Stimulated activated CD8-positive, alpha-beta memory T cell treated with anti-CD3 and anti-CD28 coated beads, Interleukin-12 subunit alpha, Interleukin-12 subunit beta, amount 100 ng/mL, for 24 hours (primary cell): ENCODE measurements around the gene PPIL4.
"Not testable (repeated sequence)": the region's sequence is repeated elsewhere in the genome, so short reads cannot be mapped to it uniquely, and the experiment has no call there.

ENCODE experiments used
- DNase-seq: peaks from one replicate; pipeline ENCODE4 v3.0.0-alpha.2; 2020; ENCODE audit errors: extremely low read depth

Gene PPIL4

DNA sequence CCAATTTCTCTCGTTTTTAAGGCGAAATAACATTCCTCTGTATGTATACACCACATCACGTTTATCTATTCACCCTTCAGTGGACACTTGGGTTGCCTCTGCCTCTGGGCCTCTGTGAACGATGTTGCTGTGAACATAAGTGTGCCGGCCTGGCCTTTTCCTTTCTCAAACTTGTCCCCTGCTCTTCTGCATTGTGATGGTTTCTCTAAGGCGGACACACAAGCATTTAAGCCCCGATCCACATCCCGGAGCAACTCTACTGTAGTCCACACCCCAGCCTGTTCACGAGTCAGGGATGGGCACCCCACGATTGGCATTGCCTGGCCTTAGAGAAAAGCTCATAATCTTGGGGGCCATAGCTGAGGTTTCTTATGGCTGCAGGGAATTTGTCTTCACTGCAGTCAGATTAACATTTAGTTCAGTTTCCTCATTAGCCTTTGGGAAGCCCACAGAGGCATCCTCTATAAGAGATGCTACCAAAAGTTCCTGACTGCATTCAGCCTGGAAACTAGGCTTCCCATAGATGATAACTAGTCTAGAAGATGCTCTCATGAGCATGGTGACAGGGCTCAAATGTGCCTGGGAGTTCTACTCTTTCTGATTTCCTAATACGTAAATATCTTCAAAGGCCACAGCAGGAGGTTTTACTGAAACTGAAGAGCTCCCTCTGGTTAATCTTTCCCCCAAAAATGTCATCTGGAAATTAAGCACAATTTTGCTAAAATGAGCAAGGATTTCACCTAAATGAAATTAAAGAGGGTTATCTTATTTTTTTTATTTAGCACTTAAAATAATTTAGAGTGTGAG lies 61.8 kb downstream of the PPIL4 start:
- no peak for DNase-seq

DNA sequence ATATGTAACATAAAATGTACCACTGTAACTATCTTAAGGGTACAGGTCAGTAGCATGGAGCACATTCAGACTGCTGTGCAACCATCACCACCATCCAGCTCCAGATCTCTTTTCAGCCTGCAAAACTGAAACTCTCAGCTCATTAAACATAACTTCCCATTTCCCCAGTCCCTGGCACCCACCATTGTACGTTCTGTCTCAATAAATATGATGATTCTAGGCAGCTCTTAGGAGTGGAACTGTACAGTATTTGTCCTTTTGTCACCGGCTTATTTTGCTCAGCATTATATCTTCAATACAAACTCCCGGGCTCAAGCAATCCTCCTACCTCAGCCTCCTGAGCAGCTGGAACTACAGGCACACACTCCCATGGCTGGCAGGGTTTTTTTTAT lies 62.5 kb downstream of the PPIL4 start:
- no peak for DNase-seq

DNA sequence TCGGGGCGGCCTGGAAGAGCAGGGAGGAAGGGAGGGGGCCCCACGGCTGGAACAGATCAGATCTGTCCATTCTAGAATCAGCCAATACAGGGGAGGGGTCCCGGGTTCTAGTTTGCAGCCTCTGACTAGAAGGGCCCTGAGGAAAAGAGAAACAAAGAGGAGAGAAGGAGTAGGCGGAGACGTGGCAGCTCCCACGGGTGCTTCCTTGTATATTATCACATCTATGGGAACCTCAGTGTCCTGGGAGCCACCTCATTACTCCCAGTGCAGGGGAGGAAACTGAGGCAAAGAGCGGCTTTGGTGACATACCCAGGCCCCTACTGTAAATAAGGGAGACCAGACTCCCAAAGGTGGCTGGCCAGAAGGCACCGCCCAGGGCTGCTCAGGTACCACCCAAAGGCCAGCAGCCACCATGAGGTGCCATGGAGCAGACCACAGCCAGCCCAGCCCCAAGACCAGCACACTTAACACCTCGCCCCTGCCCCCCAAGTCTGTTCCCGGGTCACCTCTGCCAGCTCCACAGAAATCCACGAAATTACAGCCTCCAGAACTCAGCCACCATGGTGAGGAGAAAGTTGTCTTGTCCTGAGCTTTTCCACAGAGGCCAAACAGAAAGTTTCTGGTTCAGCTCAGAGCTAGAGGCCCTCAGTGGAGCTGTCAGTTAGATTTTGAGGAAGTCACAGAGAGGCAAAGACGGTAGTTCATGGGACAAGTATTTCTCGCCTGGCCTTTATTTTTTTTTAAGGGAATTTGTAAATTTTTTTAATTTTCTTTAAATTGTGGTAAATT lies 63.1 kb downstream of the PPIL4 start:
- DNase-seq: no peak

DNA sequence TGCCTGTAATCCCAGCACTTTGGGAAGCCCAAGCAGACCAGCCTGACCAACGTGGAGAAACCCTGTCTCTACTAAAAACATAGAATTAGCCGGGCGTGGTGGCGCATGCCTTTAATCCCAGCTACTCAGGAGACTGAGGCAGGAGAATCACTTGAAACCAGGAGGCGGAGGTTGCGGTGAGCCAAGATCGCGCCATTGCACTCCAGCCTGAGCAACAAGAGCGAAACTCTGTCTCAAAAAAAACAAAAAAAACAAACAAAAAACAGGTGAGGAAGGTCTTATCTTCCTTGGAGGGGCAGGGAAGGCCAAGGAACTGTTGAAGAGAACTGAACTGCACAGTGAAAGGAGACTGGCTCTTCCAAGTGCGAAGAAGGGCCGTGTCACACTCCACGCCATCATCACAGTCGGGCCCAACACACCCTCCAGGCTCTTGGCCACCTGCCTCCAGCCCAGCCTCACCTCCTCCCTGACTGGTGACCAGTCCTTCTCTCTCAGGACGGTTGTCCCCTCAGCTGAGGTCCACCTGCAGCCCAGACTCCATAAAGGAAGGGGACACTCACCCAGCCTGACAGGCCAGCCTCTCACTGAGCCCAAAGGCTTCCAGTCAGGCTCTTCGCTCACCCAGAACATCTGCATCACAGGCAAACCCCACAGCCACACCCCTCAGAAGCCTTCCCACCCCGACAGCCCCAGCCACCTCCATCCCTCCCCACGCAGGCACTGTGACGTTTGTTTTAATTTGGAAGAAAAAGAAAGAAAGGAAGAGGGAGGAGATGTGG lies 65.2 kb downstream of the PPIL4 start:
- no peak for DNase-seq

DNA sequence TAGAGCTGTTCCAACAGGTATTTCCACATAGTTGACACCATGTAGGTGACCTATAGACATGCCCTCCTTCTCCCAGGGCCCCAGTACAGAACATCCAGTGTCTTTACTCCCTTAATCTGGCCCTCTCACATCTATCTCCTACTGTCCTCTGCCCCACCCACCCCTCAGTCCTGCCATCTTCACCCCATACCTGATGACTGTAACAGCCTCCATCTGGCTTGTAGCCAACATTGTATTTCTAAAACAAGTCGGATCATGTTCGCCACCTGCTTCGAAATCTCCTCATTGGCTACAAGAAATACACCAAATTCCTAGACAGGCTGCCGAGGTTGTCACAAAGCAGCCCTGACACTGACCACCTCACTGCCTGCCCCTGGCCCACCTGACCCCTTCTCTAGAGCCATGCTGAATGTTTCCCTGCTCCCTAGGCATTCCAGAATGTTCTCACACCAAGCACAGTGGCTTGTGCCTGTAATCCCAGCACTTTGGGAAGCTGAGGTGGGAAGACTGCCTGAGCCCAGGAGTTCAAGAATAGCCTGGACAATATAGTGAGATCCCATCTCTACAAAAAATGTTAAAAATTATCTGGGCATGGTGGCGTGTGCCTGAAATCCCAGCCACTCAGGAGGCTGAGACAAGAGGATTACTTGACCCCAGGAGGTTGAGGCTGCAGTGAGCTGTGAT lies 67.1 kb downstream of the PPIL4 start:
- DNase-seq: no peak

DNA sequence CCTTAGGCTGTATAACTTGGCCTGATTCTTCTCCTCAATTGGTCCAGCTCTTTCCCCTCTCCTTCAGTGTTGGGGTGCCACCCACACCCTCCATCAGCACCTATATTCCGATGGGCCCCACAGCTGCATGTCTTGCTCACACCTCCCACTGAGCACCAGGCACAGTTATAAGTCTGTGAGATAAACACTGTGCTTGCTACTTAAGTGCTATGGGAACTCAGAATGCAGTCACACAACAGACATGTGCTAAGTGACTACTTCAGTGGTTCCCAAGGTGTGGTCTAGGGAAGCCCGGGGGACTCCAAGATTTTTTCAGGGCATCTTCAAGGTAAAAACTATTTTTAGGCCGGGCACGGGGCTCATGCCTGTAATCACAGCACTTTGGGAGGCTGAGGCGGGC lies 68.3 kb downstream of the PPIL4 start:
- DNase-seq: no peak

DNA sequence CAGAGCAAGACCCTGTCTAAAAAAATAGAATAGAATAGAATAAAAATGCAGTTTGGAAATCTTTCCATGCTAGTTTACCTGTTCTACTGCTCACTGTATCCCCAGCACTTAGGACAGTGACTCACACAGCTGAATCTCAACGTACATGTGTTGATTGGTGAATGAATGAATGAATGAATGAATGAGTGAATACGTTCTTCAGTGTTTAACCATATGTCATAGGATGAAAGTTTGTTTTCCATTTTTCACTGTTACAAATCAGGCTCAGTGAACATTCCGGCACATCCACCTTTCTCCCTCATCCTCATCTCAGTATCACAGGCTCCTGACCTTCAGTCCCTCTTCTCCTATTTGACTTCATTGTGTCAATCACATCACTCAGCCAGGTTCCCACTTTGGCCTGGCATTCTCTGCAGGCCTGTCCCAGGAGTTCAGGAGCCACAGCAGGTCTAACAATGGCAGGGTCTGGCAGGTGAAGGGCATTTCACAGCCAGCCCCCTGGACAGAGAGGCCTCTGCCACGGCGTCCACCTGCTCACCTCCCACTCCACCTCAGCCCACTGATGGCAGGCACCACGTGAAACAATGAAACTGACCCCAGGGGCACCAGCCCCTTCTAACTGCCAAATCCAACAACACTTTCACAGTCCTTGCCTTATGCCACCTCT lies 68.9 kb downstream of the PPIL4 start:
- no peak for DNase-seq

DNA sequence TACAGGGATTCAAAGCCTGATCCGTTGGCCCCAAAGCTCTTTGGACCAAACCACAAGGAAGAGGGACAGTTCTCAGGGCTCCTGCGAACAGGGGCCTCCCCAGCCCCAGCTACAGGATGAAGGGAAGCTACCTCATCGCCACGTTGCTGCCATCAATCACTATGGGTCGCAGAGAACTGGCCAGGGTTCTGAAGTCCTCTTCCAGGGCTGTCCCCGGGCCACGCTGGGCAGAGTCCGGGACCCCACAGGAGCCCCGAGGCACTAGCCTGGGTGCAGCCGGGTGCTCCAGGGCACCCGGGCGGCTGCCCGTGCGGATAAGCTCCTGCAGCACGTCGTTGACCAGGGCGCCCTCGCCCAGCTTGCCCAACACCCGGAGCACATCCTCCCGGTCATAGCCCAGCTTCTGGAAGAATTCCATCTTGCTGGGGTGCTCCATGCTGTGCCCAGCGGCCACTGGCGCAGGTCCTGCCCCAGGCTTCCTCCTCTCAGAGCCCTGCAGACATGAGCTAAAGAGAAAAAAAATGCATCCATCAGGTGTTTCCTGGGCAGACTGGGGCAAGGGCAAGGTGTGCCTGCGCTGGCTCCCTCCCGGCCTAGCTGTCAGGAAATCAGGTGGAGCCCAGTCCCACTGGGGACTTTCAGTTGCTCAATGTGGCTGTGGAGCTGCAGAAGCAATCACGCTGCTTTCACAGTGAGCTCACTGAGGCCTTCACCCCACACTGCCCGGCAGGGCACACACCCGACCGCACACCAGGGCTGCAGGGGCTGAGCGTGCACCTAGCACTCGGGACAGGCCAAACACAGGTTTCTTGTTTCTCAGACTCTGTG lies 71.5 kb downstream of the PPIL4 start:
- no peak for DNase-seq

DNA sequence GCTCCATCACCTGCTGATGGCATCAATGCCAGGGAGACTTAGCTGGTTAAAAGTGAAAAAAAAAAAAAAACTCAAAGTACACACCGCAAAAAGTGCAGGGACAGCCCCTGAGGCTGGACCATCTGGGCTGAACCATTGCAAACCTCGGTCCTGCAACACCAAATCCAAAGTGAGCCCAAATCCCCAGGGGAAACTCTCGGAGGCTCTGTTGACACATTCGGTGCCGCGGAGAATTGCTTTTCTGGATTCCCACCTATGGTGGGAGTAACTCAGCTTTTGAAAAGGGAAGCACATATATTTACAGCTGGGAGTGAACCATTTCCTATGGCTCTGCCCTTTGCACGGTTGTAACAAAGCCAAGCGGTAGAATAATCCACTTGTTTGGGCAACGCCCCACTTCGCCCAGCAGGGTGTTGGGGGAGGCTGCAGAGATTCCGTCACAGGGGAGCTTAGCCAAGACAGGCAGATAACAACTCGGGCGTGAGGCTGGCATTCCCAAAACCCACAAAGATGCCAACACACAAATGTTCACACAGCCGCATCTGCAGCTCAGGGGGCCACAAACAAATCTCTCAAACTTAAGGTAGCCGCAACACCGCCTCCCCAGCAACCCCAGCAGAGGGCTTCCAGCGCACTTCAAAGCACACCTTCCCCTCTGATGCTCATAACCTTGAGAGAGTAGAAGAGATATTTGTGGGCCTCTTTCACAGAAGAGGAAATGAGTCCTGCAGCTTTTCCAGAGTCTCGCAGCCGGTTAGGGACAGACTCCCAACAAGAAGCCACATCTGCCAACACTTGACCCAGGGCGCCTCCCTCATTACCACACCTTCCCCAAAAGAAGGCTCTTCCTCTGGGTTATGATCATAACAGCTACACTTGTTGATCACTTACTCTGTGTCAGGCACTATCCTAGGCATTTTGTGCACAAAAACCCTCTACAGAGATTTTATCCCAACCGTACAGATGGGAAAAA lies 72.5 kb downstream of the PPIL4 start:
- no peak for DNase-seq

DNA sequence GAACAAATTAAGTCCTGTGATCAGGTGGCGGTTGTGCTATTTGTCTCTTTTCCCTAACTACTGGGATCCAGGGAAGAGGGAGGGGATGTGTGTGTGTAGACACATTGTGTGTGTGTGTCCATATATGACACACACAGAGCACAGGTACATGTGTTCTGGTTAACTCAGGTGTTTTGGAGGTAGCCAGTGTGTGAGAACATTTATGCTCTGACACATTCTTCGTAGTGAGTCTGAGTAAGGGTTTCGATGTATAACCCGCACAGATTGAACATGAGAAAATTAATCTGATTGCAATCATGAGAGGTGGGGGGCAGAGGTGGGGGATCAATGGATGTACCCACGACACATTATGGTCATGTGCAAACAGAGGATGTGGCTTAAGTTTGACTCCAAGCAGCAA lies 73.6 kb downstream of the PPIL4 start:
- DNase-seq: no peak

DNA sequence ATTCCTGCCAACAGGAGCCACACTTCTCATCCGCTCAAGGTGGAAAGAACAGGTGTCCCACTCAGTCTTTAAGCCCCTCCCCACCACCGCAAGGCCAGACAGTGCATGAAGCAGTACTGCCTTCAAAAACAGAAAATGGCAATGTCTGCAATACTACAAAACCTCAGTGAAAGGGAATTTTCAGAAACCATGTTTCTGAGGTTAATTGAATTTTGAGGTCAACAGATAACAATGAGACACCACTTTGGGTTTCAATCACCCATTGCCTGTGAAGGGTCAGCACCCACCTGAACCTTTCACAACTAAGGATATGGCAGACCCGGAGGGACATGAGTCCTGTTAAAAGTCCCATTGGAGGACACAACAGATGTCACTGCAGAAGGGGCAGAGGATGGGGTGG lies 74.0 kb downstream of the PPIL4 start:
- no peak for DNase-seq

DNA sequence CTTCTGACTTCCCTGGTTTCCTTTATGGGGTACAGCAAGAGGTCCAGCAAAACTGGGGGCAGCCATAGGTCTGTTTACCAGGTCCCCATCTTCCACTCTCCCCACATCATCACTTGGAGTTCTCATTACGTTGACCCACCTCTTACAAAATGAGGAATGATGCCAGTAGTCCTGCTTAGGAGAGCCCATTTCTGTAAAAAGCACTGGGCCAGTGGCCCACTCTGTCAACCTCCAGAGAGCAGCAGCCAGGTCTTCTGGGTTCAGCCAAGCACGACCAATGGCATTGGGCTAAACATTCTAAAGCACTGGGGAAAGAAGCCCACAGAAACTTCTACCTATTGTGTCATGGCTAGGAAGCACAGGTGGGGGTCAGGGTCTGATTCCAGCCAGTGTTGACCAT lies 74.9 kb downstream of the PPIL4 start:
- no peak for DNase-seq

DNA sequence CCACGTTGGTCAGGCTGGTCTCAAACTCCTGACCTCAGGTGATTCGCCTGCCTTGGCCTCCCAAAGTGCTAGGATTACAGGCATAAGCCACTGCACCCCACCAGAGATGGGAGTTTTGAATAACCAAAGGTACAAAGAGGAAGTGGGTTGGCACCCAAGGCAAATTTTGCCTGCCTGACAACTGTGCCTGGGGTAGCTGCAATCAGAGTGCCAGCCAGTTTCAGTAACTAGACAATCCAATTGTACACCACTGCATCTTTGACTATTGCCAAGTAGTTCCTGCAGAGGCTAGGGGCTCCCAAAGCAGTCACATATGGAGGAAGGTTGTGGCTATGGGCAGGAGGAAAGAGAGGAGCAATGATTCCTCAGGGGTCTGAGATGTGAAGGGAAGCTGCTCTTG lies 77.7 kb downstream of the PPIL4 start:
- no peak for DNase-seq

DNA sequence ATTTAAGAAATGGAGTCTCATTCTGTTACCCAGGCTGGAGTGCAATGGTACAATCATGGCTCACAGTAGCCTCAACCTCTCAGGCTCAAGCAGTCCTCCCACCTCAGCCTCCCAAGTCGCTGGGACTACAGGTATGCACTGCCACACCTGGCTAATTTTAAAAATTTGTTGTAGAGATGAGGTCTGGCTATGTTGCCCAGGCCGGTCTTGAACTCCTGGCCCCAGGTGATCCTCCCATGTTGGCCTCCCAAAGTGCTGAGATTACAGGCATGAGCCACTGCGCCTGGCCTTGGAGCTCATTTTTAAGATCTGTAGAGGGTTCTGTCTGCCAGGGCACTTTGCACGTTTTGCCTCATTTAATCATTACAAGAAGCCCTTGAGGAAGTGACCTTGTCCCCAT lies 78.6 kb downstream of the PPIL4 start:
- DNase-seq: no peak

DNA sequence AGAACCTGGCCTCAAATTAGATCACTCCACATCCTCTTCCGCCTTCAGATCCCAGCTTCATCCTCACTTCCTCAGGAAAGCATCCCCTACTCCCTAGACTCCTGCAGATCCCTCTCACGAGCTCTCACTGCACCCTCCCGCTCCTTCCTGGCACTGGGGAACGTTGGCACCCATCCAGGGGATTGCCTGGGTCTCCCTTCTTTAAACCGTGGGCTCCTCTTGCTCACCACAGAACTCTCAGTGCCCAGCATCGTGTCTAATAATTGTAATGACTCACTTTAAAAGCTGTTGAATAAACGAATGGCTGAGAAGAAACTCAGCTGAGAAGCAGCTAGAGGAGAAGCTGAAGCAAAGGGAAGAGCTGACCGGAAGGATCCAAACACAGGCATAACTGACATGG lies 81.4 kb downstream of the PPIL4 start:
- DNase-seq: no peak

DNA sequence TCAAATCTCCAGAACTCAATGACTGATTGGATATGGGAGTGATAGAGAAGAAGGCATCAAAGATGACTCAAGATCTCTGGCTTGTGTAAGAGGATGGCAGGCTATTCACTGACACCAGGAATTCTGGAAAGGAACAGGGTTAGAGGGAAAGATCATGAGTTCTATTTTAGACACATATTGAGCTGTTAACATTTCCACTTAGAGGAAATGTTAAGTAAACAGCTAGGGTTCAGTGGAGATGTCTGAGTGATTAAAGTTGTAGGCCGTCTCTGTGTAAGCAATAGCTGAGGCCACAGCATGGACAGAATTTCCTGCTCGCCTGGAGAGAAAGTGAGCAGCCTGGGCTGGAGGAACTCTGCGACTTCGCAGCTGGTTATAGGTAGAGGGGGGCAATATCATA lies 82.1 kb downstream of the PPIL4 start:
- DNase-seq: no peak

DNA sequence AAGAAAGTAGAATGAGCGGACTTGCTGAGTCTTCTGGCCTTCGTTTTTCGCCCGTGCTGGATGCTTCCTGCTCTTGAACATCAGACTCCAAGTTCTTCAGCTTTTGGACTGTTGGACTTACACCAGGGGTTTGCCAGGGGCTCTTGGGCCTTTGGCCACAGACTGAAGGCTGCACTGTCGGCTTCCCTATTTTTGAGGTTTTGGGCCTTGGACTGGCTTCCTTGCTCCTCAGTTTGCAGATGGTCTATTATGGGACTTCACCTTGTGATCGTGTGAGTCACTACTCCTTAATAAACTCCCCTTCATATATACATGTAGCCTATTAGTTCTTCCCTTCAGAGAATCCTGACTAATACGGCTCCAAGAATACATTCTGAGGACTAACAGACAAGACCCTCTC lies 83.1 kb downstream of the PPIL4 start:
- DNase-seq: not testable (repeated sequence)

DNA sequence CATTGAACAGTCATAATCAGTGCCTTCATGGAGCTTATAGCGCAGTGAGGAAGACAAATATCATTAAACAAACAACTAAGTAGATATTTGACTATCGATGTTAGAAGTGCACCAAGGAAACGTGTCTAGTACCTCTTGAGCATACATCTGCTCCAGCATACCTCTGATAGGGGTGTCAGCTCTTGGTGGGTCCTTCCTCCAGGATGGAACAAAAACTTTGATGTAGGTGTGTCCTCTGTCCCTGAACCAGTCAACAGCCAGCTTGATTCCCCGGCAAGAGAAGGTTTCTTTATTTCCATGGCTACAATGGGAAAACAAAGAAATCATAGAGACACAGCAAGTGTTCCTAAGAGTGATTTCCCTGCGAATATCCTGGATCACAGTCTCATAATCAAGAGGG lies 84.2 kb downstream of the PPIL4 start:
- DNase-seq: no peak

DNA sequence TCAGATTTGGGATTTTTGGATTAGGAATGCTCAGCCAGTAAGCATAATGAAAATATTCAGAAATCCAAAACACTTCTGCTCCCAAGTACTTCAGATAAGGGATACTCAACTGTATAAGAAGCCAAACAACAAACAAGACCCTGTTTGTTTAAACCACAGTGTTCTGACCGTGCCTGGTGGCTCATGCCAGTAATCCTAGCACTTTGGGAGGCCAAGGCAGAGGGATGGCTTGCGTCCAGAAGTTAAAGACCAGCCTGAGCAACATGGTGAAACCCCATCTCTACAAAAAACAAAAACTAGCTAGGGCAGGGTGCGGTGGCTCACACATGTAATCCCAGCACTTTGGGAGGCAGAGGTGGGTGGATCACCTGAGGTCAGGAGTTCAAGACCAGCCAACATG lies 85.6 kb downstream of the PPIL4 start:
- not testable (repeated sequence) for DNase-seq
